Measurements from ENCODE around the gene UBE2R2. TPM values are rescaled to one million over a fixed set of nuclear protein-coding genes. Genes with fewer than 3 reads are reported as not detected.

UBE2R2 gene
- total and polyA plus RNA-seq, 10 of the 15 experiments (the other 5 are each of a cell fraction or from before 2014, with no cell fraction given): 7.2 to 32.8 (median 17.2) TPM

GRCh38 chr9:33931326-33931725, 114.4 kb downstream of the UBE2R2 start:
- FAIRE-seq (no peak), ATAC-seq (no peak), DNase-seq (ENCODE audit: low read depth, low spot score) (no peak)
- Histone ChIP-seq H4K20me1 (ENCODE audit: control insufficient read depth, insufficient read depth) (no peaks in the 10 kb centered on the region), H3K4me3 (no peak overlapping the region), H3K4me2 (ENCODE audit: control insufficient read depth, insufficient read depth) (no peak overlapping the region), H3K4me1 (ENCODE audit: control insufficient read depth, insufficient read depth, low read length) (no peaks in the 10 kb centered on the region), H3K9ac (ENCODE audit: control insufficient read depth, insufficient read depth, low read length) (no peak overlapping the region), H3K9me3 (replicated peaks; ENCODE audit: control insufficient read depth, insufficient read depth, low read length) (no peaks in the 10 kb centered on the region), H3K79me2 (ENCODE audit: control insufficient read depth, insufficient read depth, low read length) (no peaks in the 10 kb centered on the region), H3K27ac (ENCODE audit: control insufficient read depth, insufficient read depth) (no peak overlapping the region), H3K27me3 (replicated peaks in 1 of 2; ENCODE audit: control insufficient read depth in 2 of 2, insufficient read depth in 2 of 2, low read length in 1 of 2) (no peaks in the 10 kb centered on the region), H2AFZ (ENCODE audit: control insufficient read depth, low read depth, low read length) (no peak overlapping the region), H3K36me3 (ENCODE audit: control insufficient read depth in 2 of 2, insufficient read depth in 2 of 2, low read length in 1 of 2) (peaks cover 38 to 53% of the 10 kb centered on the region in 2 experiments)
- intact Hi-C loops (cut with micrococcal nuclease; ENCODE audit: unreplicated experiment): no loop called here
- ChIA-PET POLR2A (interaction anchor here (0.6 kb wide), 1 partner anchor 142 kb away, joined by 4 read pairs; no protein-coding TSS in a partner anchor), SMC1A (ENCODE audit: uncharacterized antibody, unreplicated experiment) (no interaction called here), RAD21 (ENCODE audit: unreplicated experiment) (no interaction called here), CTCF (no interaction called here)
- TSS peak; percentile 34 for BruUV-seq (replicated peaks)
- WGBS (ENCODE audit: insufficient coverage, insufficient replicate concordance, low lambda C conversion rate, missing lambda C conversion rate): 86% methylated on average over 3 of the region's 3 CpGs
- in situ Hi-C loops (cut with MboI): no loop called here
- TF ChIP-seq CBFB (IDR thresholded peaks at IDR 0.05; ENCODE audit: low read depth) (no peak), RUNX3 (IDR thresholded peaks at IDR 0.05; ENCODE audit: low read length) (no peak), IRF4 (IDR thresholded peaks at IDR 0.05; ENCODE audit: low read depth, low read length) (no peak), ZBTB4 (CRISPR knock-in tag; IDR thresholded peaks at IDR 0.05) (no peak), WRNIP1 (IDR thresholded peaks at IDR 0.05; ENCODE audit: borderline replicate concordance, low read depth, low read length) (no peak), NR2C2 (IDR thresholded peaks at IDR 0.05; ENCODE audit: borderline replicate concordance, control insufficient read depth, insufficient read length, low read depth) (no peak), CREB1 (IDR thresholded peaks at IDR 0.05; ENCODE audit: low read depth) (no peak), YY1 (IDR thresholded peaks at IDR 0.05; ENCODE audit: low read depth, low read length) (no peak), EP300 (IDR thresholded peaks at IDR 0.05; ENCODE audit: borderline replicate concordance in 1 of 2, control insufficient read depth in 1 of 2, low read depth in 2 of 2, low read length in 2 of 2) (no peak)

All from GM12878 (cell line).